Renal pelvis (tissue), 4 donors: Measurements from ENCODE around the gene TSHZ3. TPM values are rescaled to one million over a fixed set of nuclear protein-coding genes. Genes with fewer than 3 reads are reported as not detected.
A peak's percentile ranks its signal among the peaks of the same experiment; 100 is the strongest.

Experiments
- DNase-seq: peaks from one replicate; pipeline ENCODE4 v3.0.0-alpha.2; 2013
- polyA plus RNA-seq, 3 donors: library from polyadenylated mRNA; unstranded; fragments of 120-200 nt; gene quantifications; one replicate each; pipeline ENCODE4 v1.2.1, GENCODE V29; 2013; ENCODE audit not compliant: insufficient read length in 3 of 3

TSHZ3 gene
- polyA plus RNA-seq, 3 donors = 10.0 to 12.5 (median 12.1) TPM

GRCh38 chr19:31269425-31270127, 79.7 kb downstream of the TSHZ3 start:
- no peak for DNase-seq

GRCh38 chr19:31268751-31269383, 80.4 kb downstream of the TSHZ3 start:
- DNase-seq = no peak

GRCh38 chr19:31266731-31267130, 82.5 kb downstream of the TSHZ3 start:
- DNase-seq = no peak

GRCh38 chr19:31266196-31266595, 83.0 kb downstream of the TSHZ3 start:
- DNase-seq = no peak

GRCh38 chr19:31264041-31264778, 85.0 kb downstream of the TSHZ3 start:
- no peak for DNase-seq

GRCh38 chr19:31263328-31263727, 85.9 kb downstream of the TSHZ3 start:
- DNase-seq = no peak

- peak; percentile 67 for DNase-seq
Measured at GRCh38 chr19:31262725-31263191, 86.5 kb downstream of the TSHZ3 start.

GRCh38 chr19:31261603-31262212, 87.5 kb downstream of the TSHZ3 start:
- DNase-seq = no peak

GRCh38 chr19:31261019-31261602, 88.1 kb downstream of the TSHZ3 start:
- DNase-seq = no peak

- no peak for DNase-seq
Measured at GRCh38 chr19:31260171-31260933, 88.9 kb downstream of the TSHZ3 start.

GRCh38 chr19:31258211-31259052, 90.8 kb downstream of the TSHZ3 start:
- DNase-seq = no peak

- DNase-seq = no peak
Measured at GRCh38 chr19:31257426-31258130, 91.7 kb downstream of the TSHZ3 start.

- DNase-seq = no peak
Measured at GRCh38 chr19:31257025-31257424, 92.2 kb downstream of the TSHZ3 start.

GRCh38 chr19:31256593-31256960, 92.7 kb downstream of the TSHZ3 start:
- DNase-seq = no peak

GRCh38 chr19:31255831-31256592, 93.2 kb downstream of the TSHZ3 start:
- no peak for DNase-seq

- DNase-seq = no peak
Measured at GRCh38 chr19:31255174-31255799, 93.9 kb downstream of the TSHZ3 start.

GRCh38 chr19:31254611-31255010, 94.6 kb downstream of the TSHZ3 start:
- DNase-seq = no peak

- DNase-seq = no peak
Measured at GRCh38 chr19:31254180-31254551, 95.1 kb downstream of the TSHZ3 start.
